Measurements from ENCODE around the gene CAMKMT. TPM values are rescaled to one million over a fixed set of nuclear protein-coding genes. Genes with fewer than 3 reads are reported as not detected.

The CAMKMT gene
- 10 to 100 TPM in 6 of 7 donors, 1 to 10 TPM in 1; 8.1 to 26.1 (median 11.1) TPM for total RNA-seq
- 1 to 10 TPM; 4.1 to 4.5 (median 4.4) TPM for polyA plus RNA-seq
- long read RNA-seq, donor 1, partial matches to known transcripts, result 0 of 2 reads
- long read RNA-seq, donor 1, other reads (novel, unspliced or antisense), result 0 of 2 reads
- long read RNA-seq, donor 2, partial matches to known transcripts, result 0 of 2 reads
- long read RNA-seq, donor 2, other reads (novel, unspliced or antisense), result 0 of 2 reads

DNA sequence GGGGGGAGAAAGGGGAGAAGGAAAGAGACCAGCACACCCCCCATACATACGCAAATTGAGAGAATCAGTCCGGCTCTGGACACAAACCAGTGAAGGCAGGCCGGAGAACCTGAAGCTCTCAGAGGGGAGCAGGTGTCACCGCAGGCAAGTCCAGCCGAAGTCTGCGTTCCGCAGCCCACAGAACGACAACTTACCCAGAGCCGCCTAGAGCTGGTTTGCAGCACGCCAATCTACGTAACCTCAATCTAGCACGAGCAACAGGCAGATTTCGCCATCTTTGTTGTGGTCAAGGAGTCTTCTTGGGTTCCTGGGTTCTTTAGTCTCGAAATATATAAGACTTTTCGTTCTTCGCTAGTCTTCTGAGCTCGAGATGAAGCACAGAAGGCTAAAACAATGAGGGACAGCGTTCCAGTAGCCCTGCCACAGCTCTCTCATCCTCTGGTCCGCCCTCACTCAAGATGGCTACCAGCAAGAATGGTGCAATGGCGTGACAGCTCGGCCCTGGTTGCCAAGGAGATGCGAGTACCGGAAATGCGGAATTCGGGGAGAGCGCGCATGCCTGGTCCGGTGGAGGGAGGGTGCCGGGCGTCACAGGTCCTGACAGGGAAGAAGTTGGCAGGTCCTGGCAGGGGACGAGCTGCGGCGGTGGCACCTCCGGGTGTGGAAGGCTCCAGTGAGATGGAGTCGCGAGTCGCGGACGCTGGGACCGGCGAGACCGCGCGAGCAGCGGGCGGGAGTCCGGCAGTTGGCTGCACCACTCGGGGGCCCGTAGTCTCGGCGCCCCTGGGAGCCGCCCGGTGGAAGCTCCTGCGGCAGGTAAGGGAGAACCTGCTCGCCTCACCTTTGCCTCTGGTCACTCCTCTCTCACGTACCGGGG, at the start of gene CAMKMT, which contains the start of gene PREPL:
CAMKMT (plus strand) TSS at position 618 of the 877 bp plus-strand sequence.
PREPL (minus strand) TSS at position 165 of the 877 bp plus-strand sequence. CDS start 15,152 bp downstream, outside the sequence.
- H3K9me3 ChIP-seq, result no peaks in the 10 kb centered on the region
- WGBS, 5 donors, result 0 to 1% (median 0%) methylated on average over 46 to 57 of the region's 57 CpGs
- H3K4me3 ChIP-seq, result peak within 1 kb of the TSS; percentile 69 to 92 (median 82)
- H3K4me1 ChIP-seq, result peaks cover 11 to 57% (median 38%) of the 10 kb centered on the region in 6 donors
- H3K27ac ChIP-seq, result peak within 1 kb of the TSS; percentile 94 to 99 (median 96)
- DNase-seq, result peak; percentile 99
- TF ChIP-seq, protein P1, sequence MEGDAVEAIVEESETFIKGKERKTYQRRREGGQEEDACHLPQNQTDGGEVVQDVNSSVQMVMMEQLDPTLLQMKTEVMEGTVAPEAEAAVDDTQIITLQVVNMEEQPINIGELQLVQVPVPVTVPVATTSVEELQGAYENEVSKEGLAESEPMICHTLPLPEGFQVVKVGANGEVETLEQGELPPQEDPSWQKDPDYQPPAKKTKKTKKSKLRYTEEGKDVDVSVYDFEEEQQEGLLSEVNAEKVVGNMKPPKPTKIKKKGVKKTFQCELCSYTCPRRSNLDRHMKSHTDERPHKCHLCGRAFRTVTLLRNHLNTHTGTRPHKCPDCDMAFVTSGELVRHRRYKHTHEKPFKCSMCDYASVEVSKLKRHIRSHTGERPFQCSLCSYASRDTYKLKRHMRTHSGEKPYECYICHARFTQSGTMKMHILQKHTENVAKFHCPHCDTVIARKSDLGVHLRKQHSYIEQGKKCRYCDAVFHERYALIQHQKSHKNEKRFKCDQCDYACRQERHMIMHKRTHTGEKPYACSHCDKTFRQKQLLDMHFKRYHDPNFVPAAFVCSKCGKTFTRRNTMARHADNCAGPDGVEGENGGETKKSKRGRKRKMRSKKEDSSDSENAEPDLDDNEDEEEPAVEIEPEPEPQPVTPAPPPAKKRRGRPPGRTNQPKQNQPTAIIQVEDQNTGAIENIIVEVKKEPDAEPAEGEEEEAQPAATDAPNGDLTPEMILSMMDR (IDR thresholded peaks at IDR 0.05 in 8 of 11, conservative IDR thresholded peaks at IDR 0.05 in 3 of 11), result peak in 2 of 11 experiments; percentile 5 to 19
- TF ChIP-seq POLR2AphosphoS5 (IDR thresholded peaks at IDR 0.05) (peak; percentile 89 to 92 (median 90)), POLR2A (IDR thresholded peaks at IDR 0.05) (peak in 2 of 3 donors; percentile 46 to 79)
- no peaks in the 10 kb centered on the region for H3K36me3 ChIP-seq
- no peaks in the 10 kb centered on the region for H3K27me3 ChIP-seq (replicated peaks in 1 of 7)
- intact Hi-C loops (cut with DNase I; ENCODE audit: low total_unique reads), result loop anchor here (10.0 kb wide), 1 partner anchor 187 kb away; no protein-coding TSS in a partner anchor

DNA sequence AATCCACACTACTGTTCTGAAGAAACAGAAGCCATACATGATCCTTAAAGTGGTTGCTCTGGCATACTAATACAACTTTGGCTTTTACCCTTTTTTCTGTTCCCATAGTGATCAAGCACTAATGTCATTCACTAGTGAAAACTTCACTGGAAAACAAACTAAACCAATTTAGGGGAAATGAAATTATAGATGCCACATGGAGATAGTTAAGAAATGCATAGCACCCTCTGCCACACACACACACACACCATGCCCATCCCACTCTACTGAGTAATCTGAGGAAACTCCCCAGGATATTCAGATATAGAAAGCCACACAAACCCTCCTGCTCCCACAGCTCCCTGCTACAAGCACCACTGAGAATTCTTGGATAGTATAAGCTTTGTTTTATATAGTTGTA, 47.4 kb upstream of the CAMKMT start:
- TF ChIP-seq POLR2A (IDR thresholded peaks at IDR 0.05), result no peak
- Histone ChIP-seq H3K27me3 (replicated peaks in 1 of 7) (no peaks in the 10 kb centered on the region), H3K36me3 (peaks cover 2 to 88% (median 44%) of the 10 kb centered on the region in 6 donors), H3K27ac (no peak overlapping the region), H3K9me3 (peaks cover 15 to 43% (median 37%) of the 10 kb centered on the region in 8 donors), H3K4me1 (no peaks in the 10 kb centered on the region), H3K4me3 (no peak overlapping the region)
- intact Hi-C loops (cut with DNase I; ENCODE audit: low total_unique reads), result no loop called here
- DNase-seq, result no peak

DNA sequence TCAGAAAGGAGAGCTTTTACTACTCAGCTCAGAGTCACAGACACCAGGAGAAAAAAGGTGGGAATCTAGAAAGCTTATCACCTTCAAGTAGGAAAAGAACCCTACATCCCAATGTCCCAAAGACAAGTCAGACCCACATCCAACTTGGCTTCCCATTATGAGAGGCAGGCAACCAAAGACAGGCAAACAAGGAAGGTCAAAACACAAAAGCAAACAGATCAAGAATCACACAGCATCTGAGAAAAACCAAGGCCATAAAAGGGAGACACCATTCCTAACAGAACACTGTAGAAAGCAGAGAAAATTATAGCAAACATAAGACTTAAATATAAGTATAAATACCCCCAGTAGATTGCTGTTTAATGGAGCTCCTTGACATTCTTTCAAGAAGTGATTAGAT, 45.8 kb upstream of the CAMKMT start:
- no peaks in the 10 kb centered on the region for H3K4me1 ChIP-seq
- no peak for DNase-seq
- H3K27me3 ChIP-seq (replicated peaks in 1 of 7), result no peaks in the 10 kb centered on the region
- H3K9me3 ChIP-seq, result peaks cover 8 to 27% (median 21%) of the 10 kb centered on the region in 8 donors
- intact Hi-C loops (cut with DNase I; ENCODE audit: low total_unique reads), result no loop called here
- no peak for TF ChIP-seq POLR2A (IDR thresholded peaks at IDR 0.05)
- H3K27ac ChIP-seq, result no peak overlapping the region
- peaks cover 5 to 100% (median 58%) of the 10 kb centered on the region in 6 donors for H3K36me3 ChIP-seq
- no peak overlapping the region for H3K4me3 ChIP-seq

DNA sequence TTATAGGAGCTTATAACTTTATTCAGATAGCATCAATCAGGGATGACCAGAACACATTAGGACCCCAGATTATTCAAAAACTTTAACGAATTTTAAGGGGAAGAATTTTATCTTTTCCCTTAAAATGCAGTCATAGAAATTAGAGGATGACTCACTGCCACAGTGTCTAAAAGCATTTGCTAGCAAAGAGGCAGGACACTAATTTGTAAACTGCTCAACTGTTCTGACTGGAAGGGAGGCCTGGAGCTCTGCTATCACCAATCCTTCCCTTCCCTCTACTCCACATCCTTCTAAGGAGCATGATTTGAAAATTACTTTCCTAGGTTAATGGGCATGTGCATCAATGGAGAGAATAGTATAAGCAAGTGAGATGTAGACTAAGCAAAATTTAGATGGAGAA, 40.9 kb upstream of the CAMKMT start:
- Histone ChIP-seq H3K9me3 (no peaks in the 10 kb centered on the region), H3K36me3 (peaks cover 6 to 100% (median 67%) of the 10 kb centered on the region in 6 donors), H3K4me1 (no peaks in the 10 kb centered on the region), H3K27me3 (replicated peaks in 1 of 7) (no peaks in the 10 kb centered on the region), H3K27ac (no peak overlapping the region), H3K4me3 (no peak overlapping the region)
- 85 to 91% (median 86%) methylated on average over 1 of the region's 1 CpG for WGBS, 5 donors
- TF ChIP-seq, protein P1 (IDR thresholded peaks at IDR 0.05 in 8 of 11, conservative IDR thresholded peaks at IDR 0.05 in 3 of 11), result no peak
- TF ChIP-seq POLR2AphosphoS5 (IDR thresholded peaks at IDR 0.05), result no peak
- TF ChIP-seq POLR2A (IDR thresholded peaks at IDR 0.05), result no peak
- intact Hi-C loops (cut with DNase I; ENCODE audit: low total_unique reads), result no loop called here
- no peak for DNase-seq

DNA sequence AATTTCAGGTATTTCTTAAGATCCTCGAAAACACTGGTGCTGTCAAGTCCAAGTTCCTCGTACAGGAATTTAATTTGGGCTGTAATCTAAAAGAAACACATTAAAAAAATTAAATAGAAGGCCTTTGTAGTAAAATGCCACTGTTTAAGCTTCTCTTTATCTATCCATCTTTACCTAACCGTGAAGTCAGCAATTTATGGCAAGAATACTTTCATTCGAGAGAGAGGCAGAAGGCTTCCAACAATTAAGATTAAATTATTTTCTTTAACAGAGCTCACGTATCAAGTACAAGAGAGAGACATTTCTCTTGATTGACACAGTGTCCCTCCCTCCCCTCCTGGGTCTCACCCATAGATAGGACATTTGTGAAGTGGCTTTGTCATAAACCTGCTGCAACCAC, 40.4 kb upstream of the CAMKMT start:
- WGBS, 5 donors, result 92 to 97% (median 94%) methylated on average over 5 of the region's 5 CpGs
- intact Hi-C loops (cut with DNase I; ENCODE audit: low total_unique reads), result no loop called here
- Histone ChIP-seq H3K27ac (no peak overlapping the region), H3K9me3 (no peaks in the 10 kb centered on the region), H3K4me3 (no peak overlapping the region), H3K27me3 (replicated peaks in 1 of 7) (no peaks in the 10 kb centered on the region), H3K4me1 (no peaks in the 10 kb centered on the region), H3K36me3 (peaks cover 6 to 100% (median 70%) of the 10 kb centered on the region in 6 donors)
- TF ChIP-seq, protein P1 (IDR thresholded peaks at IDR 0.05 in 8 of 11, conservative IDR thresholded peaks at IDR 0.05 in 3 of 11), result no peak
- TF ChIP-seq POLR2A (IDR thresholded peaks at IDR 0.05) (no peak), POLR2AphosphoS5 (IDR thresholded peaks at IDR 0.05) (no peak)
- no peak for DNase-seq

All from spleen (tissue), 13 donors.